OCI-LY1 (cell line): ENCODE measurements around the gene AMOTL1.

Experiments
- CTCF ChIP-seq: fragments of 200-600 bp; sonication (generic), shearing (Covaris generic); IDR thresholded peaks from 2 replicates; pipeline ENCODE4 v1.5.1; 2017; ENCODE audit warnings: mild to moderate bottlenecking, antibody characterized with exemption, low read length, moderate library complexity, mixed read lengths
- EZH2 ChIP-seq: fragments of 200-600 bp; sonication (generic), shearing (Covaris generic); IDR thresholded peaks from 2 replicates; pipeline ENCODE4 v1.8.0; 2017; ENCODE audit warnings: borderline replicate concordance, mixed run types, mild to moderate bottlenecking, antibody characterized with exemption, low read length, moderate library complexity, mixed read lengths

GRCh38 chr11:94775567-94776327, 7.6 kb downstream of the AMOTL1 start:
- TF ChIP-seq CTCF (no peak), EZH2 (no peak)
